H1 (cell line): ENCODE results near the gene DCAF17. TPM values are rescaled to one million over a fixed set of nuclear protein-coding genes. Genes with fewer than 3 reads are reported as not detected.

Experiments
- PHF8 ChIP-seq: fragments of 200-600 bp; sonication (generic); conservative IDR thresholded peaks from 2 replicates; pipeline ENCODE4 v1.7.1; 2012; ENCODE audit warnings: low read depth, mild to moderate bottlenecking, inconsistent platforms, low read length, moderate library complexity
- RFX5 ChIP-seq: IDR thresholded peaks from 2 replicates; pipeline ENCODE4 v1.6.1; 2011; ENCODE audit warnings: low read depth, low read length, improper control_type of control experiment, borderline replicate concordance
- SAP30 ChIP-seq: fragments of 300-600 bp; sonication (generic); IDR thresholded peaks from 2 replicates; pipeline ENCODE4 v1.7.1; 2012; ENCODE audit warnings: low read length, moderate library complexity, mild to moderate bottlenecking, inconsistent platforms; ENCODE audit not compliant: insufficient read depth, insufficient replicate concordance
- SP1 ChIP-seq: IDR thresholded peaks from 2 replicates; pipeline ENCODE4 v1.6.1; 2011; ENCODE audit warnings: low read depth, low read length
- TAF1 ChIP-seq: IDR thresholded peaks from 2 replicates; pipeline ENCODE4 v1.6.1; 2011; ENCODE audit warnings: mild to moderate bottlenecking, low read depth, low read length
- polyA plus RNA-seq, 7 experiments: library from polyadenylated mRNA; depleted of rRNA in 3 of 7; stranded (reverse) in 5 of 7; unstranded in 2 of 7; fragments of >200 nt in 5 of 7; fragments of 200-250 nt in 2 of 7; gene quantifications; 1 replicate in 5 of 7; 2 replicates in 1 of 7; 4 replicates in 1 of 7; pipeline versions ENCODE4 v1.2.1 to v1.2.3, GENCODE V29; 2011 to 2013; ENCODE audit warnings: missing spikeins in 2 of 7, mixed read lengths in 2 of 7
- total RNA-seq: library from RNA; stranded (reverse); fragmentation: NEBNext Ultra II Directional; extraction: Animal tissue kit (Norgen Biotek cat#: 25700); gene quantifications from 2 replicates; pipeline ENCODE4 v1.2.1, GENCODE V29; 2021
- TF ChIP-seq, protein P1 (sequence below): fragments of 300-600 bp; sonication (generic); IDR thresholded peaks from 2 replicates; pipeline ENCODE4 v1.7.1; 2012; ENCODE audit warnings: low read length, moderate library complexity, mild to moderate bottlenecking, inconsistent platforms; ENCODE audit not compliant: insufficient replicate concordance

The DCAF17 gene
- total and polyA plus RNA-seq, 2 of the 8 experiments (the other 6 are each of a cell fraction or from before 2014, with no cell fraction given) = 10.7 to 30.0 TPM

DNA sequence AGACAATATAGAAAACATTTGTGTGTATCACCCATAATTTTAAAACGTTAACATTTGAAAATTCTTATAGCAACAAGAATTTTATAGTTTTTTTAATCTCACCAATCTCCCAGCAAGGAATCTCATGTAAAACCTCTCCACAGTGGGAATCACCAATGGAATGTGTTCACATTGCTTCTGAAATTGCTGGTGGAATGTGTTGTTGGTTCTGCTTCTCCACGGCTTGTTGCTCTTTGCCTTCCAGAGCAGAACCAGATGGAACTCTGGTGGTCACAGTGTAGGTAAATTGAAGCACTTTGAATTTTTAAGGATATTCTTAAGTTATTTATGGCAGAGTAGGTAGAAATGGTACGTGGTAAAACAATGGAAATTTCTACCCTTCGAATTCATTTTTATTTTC is 35.1 kb downstream of the DCAF17 start (continued):
- TF ChIP-seq SAP30 (no peak), RFX5 (no peak), SP1 (no peak), PHF8 (no peak), TAF1 (no peak)
- TF ChIP-seq, protein P1, sequence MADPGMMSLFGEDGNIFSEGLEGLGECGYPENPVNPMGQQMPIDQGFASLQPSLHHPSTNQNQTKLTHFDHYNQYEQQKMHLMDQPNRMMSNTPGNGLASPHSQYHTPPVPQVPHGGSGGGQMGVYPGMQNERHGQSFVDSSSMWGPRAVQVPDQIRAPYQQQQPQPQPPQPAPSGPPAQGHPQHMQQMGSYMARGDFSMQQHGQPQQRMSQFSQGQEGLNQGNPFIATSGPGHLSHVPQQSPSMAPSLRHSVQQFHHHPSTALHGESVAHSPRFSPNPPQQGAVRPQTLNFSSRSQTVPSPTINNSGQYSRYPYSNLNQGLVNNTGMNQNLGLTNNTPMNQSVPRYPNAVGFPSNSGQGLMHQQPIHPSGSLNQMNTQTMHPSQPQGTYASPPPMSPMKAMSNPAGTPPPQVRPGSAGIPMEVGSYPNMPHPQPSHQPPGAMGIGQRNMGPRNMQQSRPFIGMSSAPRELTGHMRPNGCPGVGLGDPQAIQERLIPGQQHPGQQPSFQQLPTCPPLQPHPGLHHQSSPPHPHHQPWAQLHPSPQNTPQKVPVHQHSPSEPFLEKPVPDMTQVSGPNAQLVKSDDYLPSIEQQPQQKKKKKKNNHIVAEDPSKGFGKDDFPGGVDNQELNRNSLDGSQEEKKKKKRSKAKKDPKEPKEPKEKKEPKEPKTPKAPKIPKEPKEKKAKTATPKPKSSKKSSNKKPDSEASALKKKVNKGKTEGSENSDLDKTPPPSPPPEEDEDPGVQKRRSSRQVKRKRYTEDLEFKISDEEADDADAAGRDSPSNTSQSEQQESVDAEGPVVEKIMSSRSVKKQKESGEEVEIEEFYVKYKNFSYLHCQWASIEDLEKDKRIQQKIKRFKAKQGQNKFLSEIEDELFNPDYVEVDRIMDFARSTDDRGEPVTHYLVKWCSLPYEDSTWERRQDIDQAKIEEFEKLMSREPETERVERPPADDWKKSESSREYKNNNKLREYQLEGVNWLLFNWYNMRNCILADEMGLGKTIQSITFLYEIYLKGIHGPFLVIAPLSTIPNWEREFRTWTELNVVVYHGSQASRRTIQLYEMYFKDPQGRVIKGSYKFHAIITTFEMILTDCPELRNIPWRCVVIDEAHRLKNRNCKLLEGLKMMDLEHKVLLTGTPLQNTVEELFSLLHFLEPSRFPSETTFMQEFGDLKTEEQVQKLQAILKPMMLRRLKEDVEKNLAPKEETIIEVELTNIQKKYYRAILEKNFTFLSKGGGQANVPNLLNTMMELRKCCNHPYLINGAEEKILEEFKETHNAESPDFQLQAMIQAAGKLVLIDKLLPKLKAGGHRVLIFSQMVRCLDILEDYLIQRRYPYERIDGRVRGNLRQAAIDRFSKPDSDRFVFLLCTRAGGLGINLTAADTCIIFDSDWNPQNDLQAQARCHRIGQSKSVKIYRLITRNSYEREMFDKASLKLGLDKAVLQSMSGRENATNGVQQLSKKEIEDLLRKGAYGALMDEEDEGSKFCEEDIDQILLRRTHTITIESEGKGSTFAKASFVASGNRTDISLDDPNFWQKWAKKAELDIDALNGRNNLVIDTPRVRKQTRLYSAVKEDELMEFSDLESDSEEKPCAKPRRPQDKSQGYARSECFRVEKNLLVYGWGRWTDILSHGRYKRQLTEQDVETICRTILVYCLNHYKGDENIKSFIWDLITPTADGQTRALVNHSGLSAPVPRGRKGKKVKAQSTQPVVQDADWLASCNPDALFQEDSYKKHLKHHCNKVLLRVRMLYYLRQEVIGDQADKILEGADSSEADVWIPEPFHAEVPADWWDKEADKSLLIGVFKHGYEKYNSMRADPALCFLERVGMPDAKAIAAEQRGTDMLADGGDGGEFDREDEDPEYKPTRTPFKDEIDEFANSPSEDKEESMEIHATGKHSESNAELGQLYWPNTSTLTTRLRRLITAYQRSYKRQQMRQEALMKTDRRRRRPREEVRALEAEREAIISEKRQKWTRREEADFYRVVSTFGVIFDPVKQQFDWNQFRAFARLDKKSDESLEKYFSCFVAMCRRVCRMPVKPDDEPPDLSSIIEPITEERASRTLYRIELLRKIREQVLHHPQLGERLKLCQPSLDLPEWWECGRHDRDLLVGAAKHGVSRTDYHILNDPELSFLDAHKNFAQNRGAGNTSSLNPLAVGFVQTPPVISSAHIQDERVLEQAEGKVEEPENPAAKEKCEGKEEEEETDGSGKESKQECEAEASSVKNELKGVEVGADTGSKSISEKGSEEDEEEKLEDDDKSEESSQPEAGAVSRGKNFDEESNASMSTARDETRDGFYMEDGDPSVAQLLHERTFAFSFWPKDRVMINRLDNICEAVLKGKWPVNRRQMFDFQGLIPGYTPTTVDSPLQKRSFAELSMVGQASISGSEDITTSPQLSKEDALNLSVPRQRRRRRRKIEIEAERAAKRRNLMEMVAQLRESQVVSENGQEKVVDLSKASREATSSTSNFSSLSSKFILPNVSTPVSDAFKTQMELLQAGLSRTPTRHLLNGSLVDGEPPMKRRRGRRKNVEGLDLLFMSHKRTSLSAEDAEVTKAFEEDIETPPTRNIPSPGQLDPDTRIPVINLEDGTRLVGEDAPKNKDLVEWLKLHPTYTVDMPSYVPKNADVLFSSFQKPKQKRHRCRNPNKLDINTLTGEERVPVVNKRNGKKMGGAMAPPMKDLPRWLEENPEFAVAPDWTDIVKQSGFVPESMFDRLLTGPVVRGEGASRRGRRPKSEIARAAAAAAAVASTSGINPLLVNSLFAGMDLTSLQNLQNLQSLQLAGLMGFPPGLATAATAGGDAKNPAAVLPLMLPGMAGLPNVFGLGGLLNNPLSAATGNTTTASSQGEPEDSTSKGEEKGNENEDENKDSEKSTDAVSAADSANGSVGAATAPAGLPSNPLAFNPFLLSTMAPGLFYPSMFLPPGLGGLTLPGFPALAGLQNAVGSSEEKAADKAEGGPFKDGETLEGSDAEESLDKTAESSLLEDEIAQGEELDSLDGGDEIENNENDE = no peak
- TF ChIP-seq, all 59 proteins: peak for 0
